ENCODE results near the gene FUT7. TPM values are rescaled to one million over a fixed set of nuclear protein-coding genes. Genes with fewer than 3 reads are reported as not detected.

FUT7 gene
- total and polyA plus RNA-seq, 2 of the 13 experiments (the other 11 are each of a cell fraction or from before 2014, with no cell fraction given), result 0.05 TPM; not detected in 1

GRCh38 chr9:137067860-137068538 is 36.1 kb upstream of the FUT7 start (continued):
- no peak for TF ChIP-seq ZNF441 (CRISPR knock-in tag; IDR thresholded peaks at IDR 0.05; ENCODE audit: borderline replicate concordance)
- TF ChIP-seq GLI4 (CRISPR knock-in tag; IDR thresholded peaks at IDR 0.05; ENCODE audit: borderline replicate concordance), result peak; percentile 66; the same call in 1 of the 2 replicates
- 0 out of 2 replicates have a peak, but pooled peaks have one; percentile 48 for TF ChIP-seq NFATC3 (CRISPR knock-in tag; IDR thresholded peaks at IDR 0.05)
- no peak for TF ChIP-seq CREBL2 (CRISPR knock-in tag; IDR thresholded peaks at IDR 0.05; ENCODE audit: borderline replicate concordance)
- TF ChIP-seq ZNF784 (CRISPR knock-in tag; IDR thresholded peaks at IDR 0.05; ENCODE audit: borderline replicate concordance), result peak; percentile 83; the same call in 1 of the 2 replicates
- no peak for TF ChIP-seq HOXD1 (CRISPR knock-in tag; IDR thresholded peaks at IDR 0.05)
- no peak for TF ChIP-seq HNRNPK (IDR thresholded peaks at IDR 0.05; ENCODE audit: low read depth, low read length, poor library complexity, severe bottlenecking)
- TF ChIP-seq CENPX (CRISPR knock-in tag; IDR thresholded peaks at IDR 0.05), result no peak
- TF ChIP-seq ZNF292 (CRISPR knock-in tag; IDR thresholded peaks at IDR 0.05; ENCODE audit: borderline replicate concordance, low read depth), result no peak
- TF ChIP-seq REST (IDR thresholded peaks at IDR 0.05; ENCODE audit: borderline replicate concordance in 1 of 2, low read depth in 1 of 2, low read length in 2 of 2), result 0 out of 4 replicates have a peak, but pooled peaks of 1 of the 2 experiments have one; percentile 29
- no peak for TF ChIP-seq ZNF143 (CRISPR knock-in tag; IDR thresholded peaks at IDR 0.05)
- TF ChIP-seq AKAP8 (CRISPR knock-in tag; IDR thresholded peaks at IDR 0.05), result peak; percentile 58
- no peak for TF ChIP-seq MED13 (CRISPR knock-in tag; IDR thresholded peaks at IDR 0.05)
- no peak for TF ChIP-seq KMT2A (CRISPR knock-in tag; IDR thresholded peaks at IDR 0.05)
- TF ChIP-seq ZNF564 (CRISPR knock-in tag; IDR thresholded peaks at IDR 0.05), result peak; percentile 63; the same call in 1 of the 2 replicates
- peak; percentile 72 for TF ChIP-seq KDM2A (CRISPR knock-in tag; IDR thresholded peaks at IDR 0.05; ENCODE audit: borderline replicate concordance, low read depth)
- no peak for TF ChIP-seq NCOA2 (CRISPR knock-in tag; IDR thresholded peaks at IDR 0.05)
- TF ChIP-seq KDM5B (CRISPR knock-in tag; IDR thresholded peaks at IDR 0.05; ENCODE audit: borderline replicate concordance), result 0 out of 2 replicates have a peak, but pooled peaks have one; percentile 82
- no peak for TF ChIP-seq TEAD2 (CRISPR knock-in tag; IDR thresholded peaks at IDR 0.05)
- TF ChIP-seq REXO4 (CRISPR knock-in tag; IDR thresholded peaks at IDR 0.05; ENCODE audit: borderline replicate concordance), result no peak
- TF ChIP-seq ZNF891 (CRISPR knock-in tag; IDR thresholded peaks at IDR 0.05), result no peak
- TF ChIP-seq LBX2 (CRISPR knock-in tag; IDR thresholded peaks at IDR 0.05; ENCODE audit: borderline replicate concordance), result no peak
- peak; percentile 47; the same call in 1 of the 2 replicates for TF ChIP-seq ZNF362 (CRISPR knock-in tag; IDR thresholded peaks at IDR 0.05; ENCODE audit: borderline replicate concordance)
- TF ChIP-seq FOXM1 (CRISPR knock-in tag; IDR thresholded peaks at IDR 0.05), result no peak
